Left lobe of liver (tissue), 2 donors: Measurements from ENCODE around the gene KCNK17. TPM values are rescaled to one million over a fixed set of nuclear protein-coding genes. Genes with fewer than 3 reads are reported as not detected.

Experiments
- ATAC-seq: fragments of 200-7000 bp; cut with Tn5 transposase; one replicate; pipeline ENCODE4 v1.9.1; 2020; ENCODE audit warnings: mild to moderate bottlenecking, moderate library complexity
- DNase-seq: peaks from one replicate; pipeline ENCODE4 v3.0.0-alpha.2; 2020; ENCODE audit warnings: low spot score
- total RNA-seq: library from RNA; stranded (reverse); gene quantifications from one replicate; pipeline ENCODE4 v1.2.1, GENCODE V29; 2021
- donor health status: DM: no; HTN: no; CAD: no; lungs with moderate emphysema.
- donor health status: DM: no; HTN: yes; CAD: no.

KCNK17 gene, protein sequence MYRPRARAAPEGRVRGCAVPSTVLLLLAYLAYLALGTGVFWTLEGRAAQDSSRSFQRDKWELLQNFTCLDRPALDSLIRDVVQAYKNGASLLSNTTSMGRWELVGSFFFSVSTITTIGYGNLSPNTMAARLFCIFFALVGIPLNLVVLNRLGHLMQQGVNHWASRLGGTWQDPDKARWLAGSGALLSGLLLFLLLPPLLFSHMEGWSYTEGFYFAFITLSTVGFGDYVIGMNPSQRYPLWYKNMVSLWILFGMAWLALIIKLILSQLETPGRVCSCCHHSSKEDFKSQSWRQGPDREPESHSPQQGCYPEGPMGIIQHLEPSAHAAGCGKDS
- 1.2 TPM for total RNA-seq

- ATAC-seq (no peak), DNase-seq (no peak)
Measured at GRCh38 chr6:39314273-39314795, at the start of gene KCNK17. TSS of gene KCNK17 (minus strand) at chr6:39314419. CDS start at chr6:39314320, 99 bp downstream.

GRCh38 chr6:39363280-39363679 lies 49.1 kb upstream of the KCNK17 start:
- no peak for ATAC-seq
- no peak for DNase-seq

DNA sequence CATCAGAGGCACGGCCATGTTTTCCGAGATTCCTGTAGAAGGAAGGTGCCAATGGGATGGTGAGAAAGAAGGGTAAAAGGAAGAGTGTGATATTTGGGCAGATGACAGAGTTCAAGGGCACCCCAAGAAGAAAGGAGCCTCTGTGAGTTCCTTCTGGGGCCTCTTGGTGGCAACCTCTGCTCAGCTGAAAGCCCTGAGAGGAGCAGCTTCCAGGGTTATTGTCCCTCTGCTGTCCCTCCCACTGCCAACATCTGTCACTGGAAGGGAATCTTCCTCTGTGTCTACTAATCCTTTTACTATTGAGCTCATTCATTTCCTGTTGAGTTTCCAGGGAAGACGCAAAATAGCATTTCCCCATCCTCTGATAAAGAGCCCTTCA lies 48.3 kb upstream of the KCNK17 start:
- DNase-seq (no peak), ATAC-seq (peak; percentile 27)

- DNase-seq = peak; percentile 63
- ATAC-seq = peak; percentile 97
Measured at GRCh38 chr6:39361657-39362486, 47.7 kb upstream of the KCNK17 start.

DNA sequence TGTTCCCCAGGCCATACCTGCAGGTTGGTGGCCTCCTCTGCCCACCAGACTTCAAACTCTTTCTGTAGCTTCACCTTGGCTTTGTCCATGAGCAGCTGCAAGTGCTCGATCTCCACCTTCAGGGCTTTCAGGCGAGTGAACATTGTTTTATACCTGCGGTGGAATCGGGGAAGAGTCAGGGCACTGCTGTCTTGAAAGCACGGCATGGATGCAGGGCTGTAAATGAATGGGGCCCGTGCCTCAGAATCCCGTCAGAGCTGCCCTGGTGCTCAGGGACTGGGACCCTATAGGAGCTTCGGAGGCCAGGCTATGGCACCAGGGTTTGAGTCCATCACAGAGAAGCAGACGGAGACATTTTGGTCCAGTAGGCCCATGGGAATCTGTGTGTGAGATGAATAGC lies 46.2 kb upstream of the KCNK17 start:
- ATAC-seq (no peak), DNase-seq (no peak)

GRCh38 chr6:39357998-39358686 lies 43.9 kb upstream of the KCNK17 start:
- DNase-seq = no peak
- peak; percentile 33 for ATAC-seq

- no peak for DNase-seq
- peak; percentile 69 for ATAC-seq
Measured at GRCh38 chr6:39353698-39354315, 39.6 kb upstream of the KCNK17 start.

GRCh38 chr6:39350723-39351505 lies 36.7 kb upstream of the KCNK17 start:
- DNase-seq (no peak), ATAC-seq (no peak)

- ATAC-seq = no peak
- DNase-seq = no peak
Measured at GRCh38 chr6:39348740-39349139, 34.5 kb upstream of the KCNK17 start.

GRCh38 chr6:39347906-39348585 lies 33.8 kb upstream of the KCNK17 start:
- ATAC-seq (peak; percentile 94), DNase-seq (peak; percentile 64)

GRCh38 chr6:39347206-39347605 lies 33.0 kb upstream of the KCNK17 start:
- DNase-seq (no peak), ATAC-seq (no peak)

DNA sequence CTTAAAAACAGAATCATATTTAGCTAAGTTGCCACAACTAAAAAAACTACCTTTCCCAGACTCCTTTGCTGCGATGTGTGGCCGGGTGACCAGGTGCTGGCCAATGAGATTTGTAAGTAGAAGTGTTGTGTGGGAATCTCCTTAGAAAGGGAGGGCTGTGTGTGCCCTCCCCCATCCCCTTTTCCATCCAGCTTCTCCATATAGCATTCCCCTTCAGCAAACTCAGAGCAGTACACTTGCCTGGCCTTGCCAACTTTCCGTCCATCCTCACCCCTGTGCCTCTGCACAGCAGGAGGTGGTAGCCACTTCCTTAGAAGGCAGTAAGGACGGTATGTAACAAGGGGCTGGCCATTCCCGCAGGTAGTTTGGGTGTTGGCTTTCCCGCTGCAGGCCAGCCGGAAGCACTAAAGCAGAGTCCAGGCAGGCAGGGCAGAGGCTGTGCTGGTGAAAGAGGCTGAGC lies 30.6 kb upstream of the KCNK17 start:
- DNase-seq (no peak), ATAC-seq (no peak)

GRCh38 chr6:39343396-39343870 lies 29.2 kb upstream of the KCNK17 start:
- DNase-seq (no peak), ATAC-seq (no peak)

DNA sequence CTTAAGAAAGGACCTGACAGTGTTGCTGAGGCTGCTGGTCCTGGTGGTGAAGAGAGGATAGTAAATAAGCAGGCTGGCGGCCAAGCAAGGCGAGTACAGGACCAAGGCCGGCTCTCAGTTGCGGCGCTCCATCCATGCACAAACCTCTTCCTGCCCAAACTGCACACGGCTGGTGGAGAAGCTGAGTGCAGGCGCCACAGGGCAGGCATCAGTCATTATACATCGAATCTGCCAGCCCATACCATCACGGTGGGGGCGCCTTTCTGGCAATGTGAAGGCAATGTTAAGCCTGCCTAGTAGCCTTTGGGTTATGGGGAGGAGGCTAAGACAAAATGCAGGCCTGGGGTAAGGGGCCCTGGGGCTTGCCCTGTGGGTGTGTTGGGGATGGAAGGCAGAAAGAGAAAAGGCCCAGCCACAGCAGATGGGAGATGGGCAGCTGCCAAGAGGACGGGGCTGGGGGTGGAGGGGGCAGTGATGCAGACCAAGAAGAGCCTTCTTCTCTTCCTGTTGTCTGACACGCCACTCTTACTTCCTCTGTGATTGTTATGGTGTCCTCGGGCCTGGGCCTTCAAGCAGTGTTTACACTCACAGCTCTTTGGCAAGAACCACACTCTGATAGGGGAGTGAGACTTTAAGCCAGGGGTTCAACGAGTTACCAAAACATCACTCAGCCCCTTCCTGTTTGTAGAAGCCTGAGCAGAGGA lies 28.6 kb upstream of the KCNK17 start:
- ATAC-seq (peak; percentile 14), DNase-seq (no peak)

DNA sequence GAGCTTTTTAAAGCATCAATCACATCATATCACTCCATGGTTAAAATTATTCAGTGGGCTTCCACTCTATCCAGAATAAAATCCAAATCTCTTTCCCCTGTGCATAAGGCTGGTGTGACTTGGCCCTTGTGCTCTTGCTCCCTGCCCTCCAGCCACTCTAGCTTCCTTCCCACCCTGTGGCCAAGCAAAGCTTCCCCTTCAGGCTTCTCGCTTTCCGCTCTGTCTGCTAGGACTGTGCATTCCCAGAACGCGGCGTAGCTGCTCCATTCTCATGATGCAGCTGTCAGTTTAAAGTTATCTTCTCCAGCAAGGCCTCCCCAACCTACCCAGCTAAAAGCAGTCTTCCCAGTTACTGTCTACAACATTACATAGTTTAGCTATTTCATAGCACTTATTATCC lies 27.7 kb upstream of the KCNK17 start:
- no peak for ATAC-seq

DNA sequence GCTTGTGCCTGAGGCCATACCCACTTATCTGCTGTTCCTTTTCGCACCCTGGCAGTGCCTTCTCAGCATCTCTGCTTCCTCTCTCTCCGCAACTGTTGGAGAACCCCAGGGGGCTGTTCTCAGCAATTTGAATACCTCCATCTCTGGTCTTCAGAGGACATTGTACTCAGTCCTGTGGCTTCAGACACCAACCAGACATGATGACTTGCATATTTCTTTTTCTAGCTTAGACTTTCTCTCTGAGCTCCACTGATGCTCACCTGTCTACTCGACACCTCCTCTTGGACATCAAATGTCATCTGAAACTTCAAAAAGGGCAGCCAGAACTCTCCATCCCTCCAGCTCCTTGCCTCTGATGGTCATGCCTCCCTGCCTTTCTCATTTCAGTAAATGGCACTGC lies 27.1 kb upstream of the KCNK17 start:
- ATAC-seq = no peak

More for the DNA sequence above, 27.7 kb upstream of the KCNK17 start:
- DNase-seq = no peak

DNA sequence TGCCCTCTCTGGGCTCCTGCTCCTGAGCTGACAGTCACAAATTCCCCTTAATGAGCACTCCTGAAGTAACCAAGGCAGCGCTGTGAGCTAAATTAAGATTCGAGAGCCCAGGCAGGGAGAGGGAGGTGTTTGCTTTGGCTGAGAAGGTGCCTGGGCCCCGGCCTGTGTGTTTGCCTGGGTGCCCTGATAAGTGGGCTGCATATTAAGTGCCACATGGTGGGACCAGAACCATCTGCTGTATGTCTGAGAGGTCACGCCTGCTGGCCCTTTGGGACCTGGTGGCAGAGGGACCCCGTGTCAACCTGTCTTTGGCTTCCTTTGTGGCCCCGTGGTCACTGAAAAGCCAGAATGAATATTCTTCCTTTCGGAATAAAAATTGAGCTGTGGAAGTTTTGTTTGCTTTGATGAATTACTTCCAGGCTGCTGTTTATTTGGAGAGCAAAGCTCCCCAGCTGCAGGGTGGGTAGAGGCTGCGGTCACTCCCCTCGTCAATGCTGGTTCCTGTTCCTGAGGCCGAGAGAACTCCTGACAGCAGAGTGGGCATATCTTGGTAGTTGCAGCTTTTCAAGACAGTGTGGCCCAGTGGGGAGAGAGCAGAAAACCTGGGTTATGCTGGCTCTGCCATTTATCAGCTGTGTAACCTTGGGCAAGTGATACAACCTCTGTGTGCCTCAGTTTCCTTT lies 25.8 kb upstream of the KCNK17 start:
- no peak for ATAC-seq
- DNase-seq = no peak

More for the DNA sequence above, 27.1 kb upstream of the KCNK17 start:
- no peak for DNase-seq
